GM21723 (cell line): ENCODE measurements around the gene TBL2.
"Not testable (repeated sequence)": the region's sequence is repeated elsewhere in the genome, so short reads cannot be mapped to it uniquely, and the experiment has no call there.

ENCODE experiments used
- ATAC-seq: cut with Tn5 transposase; IDR thresholded peaks from one replicate; pipeline ENCODE4 v1.9.1; 2021; ENCODE audit warnings: mild to moderate bottlenecking, moderate library complexity; ENCODE audit not compliant: unreplicated experiment

TBL2 gene

GRCh38 chr7:73578342-73579128 lies at the start of gene TBL2:
TSS of gene TBL2 (minus strand) at chr7:73578579. CDS start at chr7:73578549, 30 bp downstream.
- ATAC-seq = peak; percentile 87

- no peak for ATAC-seq
Observed at GRCh38 chr7:73626814-73627213, 48.4 kb upstream of the TBL2 start.

- no peak for ATAC-seq
Observed at GRCh38 chr7:73625276-73625675, 46.9 kb upstream of the TBL2 start.

GRCh38 chr7:73624669-73625001 lies 46.3 kb upstream of the TBL2 start:
- ATAC-seq = no peak

GRCh38 chr7:73623798-73624668 lies 45.7 kb upstream of the TBL2 start, which contains the start of gene MLXIPL:
TSS of gene MLXIPL (minus strand) at chr7:73624522. CDS start at chr7:73624492, 30 bp downstream.
- no peak for ATAC-seq

- ATAC-seq = no peak
Observed at GRCh38 chr7:73622909-73623797, 44.8 kb upstream of the TBL2 start.

GRCh38 chr7:73622527-73622908 lies 44.1 kb upstream of the TBL2 start:
- no peak for ATAC-seq

- no peak for ATAC-seq
Observed at GRCh38 chr7:73621168-73622063, 43.0 kb upstream of the TBL2 start.

- ATAC-seq = not testable (repeated sequence)
Observed at GRCh38 chr7:73619394-73619793, 41.0 kb upstream of the TBL2 start.

- no peak for ATAC-seq
Observed at GRCh38 chr7:73618538-73618937, 40.2 kb upstream of the TBL2 start.

GRCh38 chr7:73617520-73617919 lies 39.1 kb upstream of the TBL2 start:
- not testable (repeated sequence) for ATAC-seq

GRCh38 chr7:73615886-73616285 lies 37.5 kb upstream of the TBL2 start:
- no peak for ATAC-seq

- not testable (repeated sequence) for ATAC-seq
Observed at GRCh38 chr7:73614937-73615336, 36.6 kb upstream of the TBL2 start.

GRCh38 chr7:73613954-73614735 lies 35.8 kb upstream of the TBL2 start:
- no peak for ATAC-seq

GRCh38 chr7:73612598-73613269 lies 34.4 kb upstream of the TBL2 start:
- no peak for ATAC-seq

GRCh38 chr7:73611017-73611555 lies 32.7 kb upstream of the TBL2 start:
- ATAC-seq = no peak

- no peak for ATAC-seq
Observed at GRCh38 chr7:73610105-73610504, 31.7 kb upstream of the TBL2 start.

GRCh38 chr7:73607692-73607983 lies 29.3 kb upstream of the TBL2 start:
- not testable (repeated sequence) for ATAC-seq
